LNCAP (cell line): ENCODE results near the gene ZSCAN9.

Experiments used
- CTCF ChIP-seq: fragments of 450-650 bp; IDR thresholded peaks from 2 replicates; pipeline ENCODE4 v1.5.1; 2017; ENCODE audit warnings: mild to moderate bottlenecking

The ZSCAN9 gene

GRCh38 chr6:28213213-28213523 lies 11.9 kb upstream of the ZSCAN9 start:
- no peak for TF ChIP-seq CTCF

GRCh38 chr6:28215425-28215824 lies 9.7 kb upstream of the ZSCAN9 start:
- no peak for TF ChIP-seq CTCF

DNA sequence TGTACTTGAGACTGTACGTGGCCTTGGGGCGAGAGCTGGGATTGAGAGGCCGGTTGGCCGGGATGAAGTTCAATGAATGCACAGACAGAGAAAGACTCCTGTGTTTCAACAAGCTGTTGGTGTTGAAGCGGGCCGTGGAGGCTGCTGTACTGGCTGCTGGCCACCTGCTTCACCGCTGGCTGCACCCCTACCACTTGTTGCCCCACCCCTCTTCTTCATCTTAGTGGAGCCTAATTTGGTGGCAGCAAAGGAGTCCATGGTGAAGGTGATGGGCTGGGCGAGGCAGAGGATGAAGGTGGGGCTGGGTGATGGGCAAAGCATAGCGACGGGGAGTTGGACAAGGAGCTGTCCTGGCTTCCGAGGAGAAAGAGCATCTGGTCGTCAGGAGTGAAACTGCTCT lies 7.2 kb upstream of the ZSCAN9 start:
- TF ChIP-seq CTCF: no peak

DNA sequence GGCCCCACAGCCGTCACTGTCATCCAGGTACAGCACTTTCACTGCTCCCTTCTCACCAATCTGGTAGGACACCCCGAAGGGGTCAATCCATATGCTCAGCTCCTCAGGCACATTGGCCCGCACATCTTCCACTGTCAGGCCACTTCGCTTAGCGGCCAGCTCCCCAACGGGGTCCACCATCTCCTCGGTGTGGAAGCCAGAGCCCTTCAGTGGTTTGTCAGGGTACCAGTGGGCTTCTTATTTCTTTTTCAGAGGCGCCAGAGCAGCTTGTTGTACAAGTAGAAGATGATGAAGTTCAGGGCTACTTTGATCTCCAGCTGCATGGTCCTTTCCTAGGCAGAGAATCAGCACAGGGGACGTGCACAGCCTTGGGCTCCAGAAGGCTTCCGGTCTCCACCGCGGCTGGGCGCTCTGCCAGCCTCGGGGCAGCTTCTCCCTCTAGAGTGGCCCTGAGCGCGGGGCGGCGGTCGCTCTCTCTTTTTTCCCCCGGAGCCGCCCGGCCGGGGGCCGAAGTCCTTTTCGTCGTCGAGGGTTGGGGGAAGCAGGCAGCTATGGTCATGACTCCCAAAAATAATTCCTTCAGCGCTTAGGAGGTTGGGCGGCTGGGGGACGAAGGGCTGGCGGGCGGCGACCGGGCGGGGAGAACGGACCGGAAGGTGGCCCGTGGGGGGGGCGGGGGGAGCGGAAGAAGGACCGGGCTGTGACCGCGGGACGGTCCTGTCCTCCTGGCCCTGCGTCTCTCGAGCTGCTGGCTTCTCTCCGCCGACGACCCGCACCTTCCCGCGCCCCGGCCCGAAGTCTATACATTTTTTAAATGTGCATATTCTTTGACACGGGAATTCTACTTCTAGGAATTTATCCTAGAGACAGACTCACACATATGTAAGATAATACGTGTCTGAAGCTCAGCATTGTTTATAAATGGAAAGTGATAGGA lies 6.5 kb upstream of the ZSCAN9 start:
- TF ChIP-seq CTCF: no peak

DNA sequence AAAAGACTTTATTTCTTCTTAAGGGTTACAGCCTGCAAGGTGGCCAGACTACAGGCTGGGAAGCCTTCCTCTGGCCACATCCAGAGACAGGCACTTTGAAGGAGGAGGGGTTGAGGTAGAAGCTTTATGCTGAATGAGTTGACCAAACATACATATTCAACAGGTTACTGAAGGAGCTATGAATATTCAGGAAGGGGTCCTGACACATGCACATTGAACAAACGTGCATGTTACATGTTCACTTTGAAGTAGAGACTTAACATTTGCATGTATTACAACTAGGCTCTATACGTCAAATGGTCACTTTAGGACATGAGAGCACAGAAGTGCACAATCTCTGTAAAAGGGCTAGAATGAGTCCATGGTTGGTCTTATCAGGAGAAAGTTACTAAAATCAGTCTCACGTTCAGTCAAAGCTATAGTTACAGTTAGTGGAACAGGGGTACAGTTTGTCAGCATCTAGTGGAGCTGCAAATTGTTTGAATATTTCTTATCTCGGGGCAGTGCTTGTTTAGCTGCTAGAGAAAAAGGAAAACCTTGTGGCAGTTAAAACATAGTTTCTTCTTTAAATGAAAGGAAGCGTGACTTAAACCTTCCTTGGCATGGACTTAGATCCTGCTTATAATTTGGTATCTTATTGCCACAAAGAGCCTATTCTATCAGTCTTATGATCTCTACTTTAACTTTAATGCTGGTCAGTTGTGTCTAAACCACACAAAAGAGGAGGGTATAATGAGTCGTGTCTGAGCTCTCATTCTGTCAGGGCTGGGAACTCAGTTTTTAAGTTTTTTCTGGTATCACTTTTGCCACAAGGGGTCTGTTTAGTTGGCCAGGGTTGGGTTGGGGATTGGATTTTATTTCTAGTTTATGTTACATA lies 4.6 kb upstream of the ZSCAN9 start:
- TF ChIP-seq CTCF: no peak

DNA sequence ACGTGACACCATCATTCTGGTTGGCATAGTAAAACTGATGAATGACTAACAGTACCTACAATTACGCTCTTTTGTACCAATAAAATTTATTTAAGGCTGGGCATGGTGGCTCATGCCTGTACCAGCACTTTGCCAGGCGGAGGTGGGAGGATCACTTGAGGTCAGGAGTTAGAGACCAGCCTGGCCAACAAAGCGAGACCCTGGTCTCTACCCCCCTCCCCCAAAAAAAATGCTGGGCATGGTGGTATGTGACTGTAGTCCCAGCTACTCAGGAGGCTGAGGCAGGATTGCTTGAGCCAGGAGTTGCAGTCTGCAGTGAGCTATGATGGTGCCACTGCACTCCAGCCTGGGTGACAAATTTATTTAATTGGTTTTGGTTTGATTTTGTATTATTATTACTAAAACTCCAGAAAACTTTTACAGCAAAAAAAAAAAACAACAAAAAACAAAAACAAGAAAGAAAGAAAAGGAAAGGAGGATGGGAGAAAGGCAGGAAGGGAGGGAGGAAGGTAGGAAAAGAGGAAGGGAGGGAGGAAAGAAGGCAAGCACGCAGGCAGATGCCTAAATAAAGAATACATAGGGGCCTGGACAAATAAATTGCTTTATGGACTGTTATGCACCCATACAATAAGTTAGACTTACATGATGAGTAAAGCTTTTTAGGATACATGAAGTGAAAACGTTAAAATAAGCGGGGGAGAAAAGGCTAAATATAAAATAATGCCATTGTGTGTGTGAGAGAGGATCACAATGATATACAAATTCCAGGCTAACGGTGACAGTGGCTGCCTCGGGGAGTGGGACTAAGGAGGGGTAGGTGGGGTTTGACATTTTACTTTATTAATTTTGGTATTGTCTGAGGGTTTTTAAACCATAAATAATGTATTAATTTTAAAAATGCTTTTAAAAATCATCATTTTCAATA lies 682 bp upstream of the ZSCAN9 start:
- no peak for TF ChIP-seq CTCF

DNA sequence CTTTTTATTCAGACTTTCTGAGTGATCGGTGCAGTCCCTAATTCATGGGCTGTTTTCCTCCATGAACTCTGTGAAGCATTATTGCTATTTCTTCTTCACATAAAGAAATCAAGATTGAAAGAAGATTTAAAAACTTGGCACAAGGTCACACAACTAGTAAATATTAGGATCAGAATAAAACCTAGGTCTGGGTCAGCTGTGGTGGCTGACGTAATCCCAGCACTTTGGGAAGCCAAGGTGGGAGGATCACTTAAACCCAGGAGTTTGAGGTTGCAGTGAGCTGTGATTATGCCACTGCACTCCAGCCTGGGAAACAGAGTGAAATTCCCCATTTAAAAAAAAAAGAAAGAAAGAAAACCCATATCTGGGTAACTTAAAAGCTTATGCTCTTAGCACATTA lies 1.4 kb downstream of the ZSCAN9 start:
- no peak for TF ChIP-seq CTCF
